Neural crest cell (in vitro differentiated cells): Measurements from ENCODE around the gene SNX27. TPM values are rescaled to one million over a fixed set of nuclear protein-coding genes. Genes with fewer than 3 reads are reported as not detected.
A peak's percentile ranks its signal among the peaks of the same experiment; 100 is the strongest.

Source experiments
- DNase-seq: peaks from one replicate; pipeline ENCODE4 v3.0.0; 2021; ENCODE audit warnings: low read depth, mixed read lengths, low spot score
- H3K27ac Mint-ChIP-seq: one replicate; pipeline ENCODE4 v1.8.0; 2021; ENCODE audit warnings: mild to moderate bottlenecking, mixed read lengths; ENCODE audit not compliant: unreplicated experiment
- H3K27me3 Mint-ChIP-seq: 2 replicates; pipeline ENCODE4 v1.8.0; 2021; ENCODE audit warnings: low read depth, mild to moderate bottlenecking, mixed read lengths
- H3K36me3 Mint-ChIP-seq: 2 replicates; pipeline ENCODE4 v1.8.0; 2021; ENCODE audit warnings: low read depth, mild to moderate bottlenecking, mixed read lengths
- H3K4me1 Mint-ChIP-seq: 2 replicates; pipeline ENCODE4 v1.8.0; 2021; ENCODE audit warnings: mixed read lengths
- H3K4me3 Mint-ChIP-seq: one replicate; pipeline ENCODE4 v1.8.0; 2021; ENCODE audit warnings: mild to moderate bottlenecking, mixed read lengths
- H3K9me3 Mint-ChIP-seq: 2 replicates; pipeline ENCODE4 v1.8.0; 2021; ENCODE audit warnings: mixed read lengths
- total RNA-seq: library from RNA; stranded (reverse); gene quantifications from 2 replicates; pipeline ENCODE4 v1.2.1, GENCODE V29; 2021
- TF ChIP-seq, protein P1 (sequence below): fragments of 200-600 bp; sonication (generic); conservative IDR thresholded peaks from 2 replicates; pipeline ENCODE4 v1.5.0; 2021; ENCODE audit warnings: antibody characterized with exemption, mild to moderate bottlenecking

SNX27 gene
- total RNA-seq, 1 donor from 2014 or later, result 48.3 TPM

- no peaks in the 10 kb centered on the region for H3K27me3 Mint-ChIP-seq
- H3K36me3 Mint-ChIP-seq, result peaks cover 6% of the 10 kb centered on the region
- peaks cover 6% of the 10 kb centered on the region for H3K4me1 Mint-ChIP-seq
- H3K4me3 Mint-ChIP-seq, result no peak overlapping the region
- no peaks in the 10 kb centered on the region for H3K9me3 Mint-ChIP-seq
- TF ChIP-seq, protein P1, sequence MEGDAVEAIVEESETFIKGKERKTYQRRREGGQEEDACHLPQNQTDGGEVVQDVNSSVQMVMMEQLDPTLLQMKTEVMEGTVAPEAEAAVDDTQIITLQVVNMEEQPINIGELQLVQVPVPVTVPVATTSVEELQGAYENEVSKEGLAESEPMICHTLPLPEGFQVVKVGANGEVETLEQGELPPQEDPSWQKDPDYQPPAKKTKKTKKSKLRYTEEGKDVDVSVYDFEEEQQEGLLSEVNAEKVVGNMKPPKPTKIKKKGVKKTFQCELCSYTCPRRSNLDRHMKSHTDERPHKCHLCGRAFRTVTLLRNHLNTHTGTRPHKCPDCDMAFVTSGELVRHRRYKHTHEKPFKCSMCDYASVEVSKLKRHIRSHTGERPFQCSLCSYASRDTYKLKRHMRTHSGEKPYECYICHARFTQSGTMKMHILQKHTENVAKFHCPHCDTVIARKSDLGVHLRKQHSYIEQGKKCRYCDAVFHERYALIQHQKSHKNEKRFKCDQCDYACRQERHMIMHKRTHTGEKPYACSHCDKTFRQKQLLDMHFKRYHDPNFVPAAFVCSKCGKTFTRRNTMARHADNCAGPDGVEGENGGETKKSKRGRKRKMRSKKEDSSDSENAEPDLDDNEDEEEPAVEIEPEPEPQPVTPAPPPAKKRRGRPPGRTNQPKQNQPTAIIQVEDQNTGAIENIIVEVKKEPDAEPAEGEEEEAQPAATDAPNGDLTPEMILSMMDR, result no peak
- H3K27ac Mint-ChIP-seq, result peak overlapping the region; percentile 6
- DNase-seq, result no peak
Measured at GRCh38 chr1:151570819-151571218, 41.0 kb upstream of the SNX27 start.

- H3K36me3 Mint-ChIP-seq, result peaks cover 2% of the 10 kb centered on the region
- no peak overlapping the region for H3K27ac Mint-ChIP-seq
- H3K4me3 Mint-ChIP-seq, result no peak overlapping the region
- no peaks in the 10 kb centered on the region for H3K4me1 Mint-ChIP-seq
- no peak for DNase-seq
- H3K9me3 Mint-ChIP-seq, result no peaks in the 10 kb centered on the region
- no peaks in the 10 kb centered on the region for H3K27me3 Mint-ChIP-seq
- TF ChIP-seq, protein P1, result no peak
Measured at GRCh38 chr1:151574575-151575529, 37.0 kb upstream of the SNX27 start.

DNA sequence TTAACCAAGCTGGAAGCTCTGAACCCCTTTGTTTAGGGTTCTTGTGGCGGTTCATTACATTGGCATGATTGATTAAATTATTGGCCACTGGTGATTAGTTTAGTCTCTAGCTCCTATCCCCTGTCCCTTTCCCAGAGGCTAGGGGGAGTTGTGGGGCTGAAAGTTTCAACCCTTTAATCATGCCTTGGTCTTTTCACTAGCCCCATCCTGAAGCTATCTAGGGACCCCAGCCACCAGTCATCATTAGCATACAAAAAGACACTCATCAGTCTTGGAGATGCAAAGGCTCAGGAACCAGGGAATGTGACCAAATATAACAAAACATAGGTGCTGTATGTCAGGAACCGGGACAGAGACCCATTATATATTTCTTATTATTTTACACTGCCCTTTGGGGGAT, 34.7 kb upstream of the SNX27 start:
- Mint-ChIP-seq H3K4me3 (no peak overlapping the region), H3K4me1 (no peaks in the 10 kb centered on the region), H3K27ac (no peak overlapping the region), H3K9me3 (no peaks in the 10 kb centered on the region), H3K27me3 (no peaks in the 10 kb centered on the region), H3K36me3 (peaks cover 2% of the 10 kb centered on the region)
- TF ChIP-seq, protein P1, result no peak
- no peak for DNase-seq

DNA sequence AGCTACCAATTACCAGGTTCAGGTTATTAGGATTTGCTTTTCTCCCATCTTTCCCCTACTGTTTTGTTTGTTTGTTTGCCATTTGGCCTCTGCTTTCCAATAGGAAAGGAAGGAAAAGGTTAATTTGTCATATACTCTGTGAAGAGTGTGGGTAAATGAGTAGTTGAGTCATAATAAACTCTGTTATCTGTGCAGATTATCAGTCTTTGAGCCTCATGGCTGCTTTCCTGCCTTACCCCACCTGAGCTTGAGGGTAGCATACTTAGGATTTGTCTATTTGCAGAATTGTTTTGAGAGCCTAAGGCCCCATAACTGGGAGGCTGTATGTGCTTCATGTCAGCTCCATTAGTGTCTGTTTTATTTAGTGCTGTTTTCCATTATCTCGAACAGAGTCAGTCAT, 32.9 kb upstream of the SNX27 start:
- H3K36me3 Mint-ChIP-seq, result peaks cover 2% of the 10 kb centered on the region
- H3K9me3 Mint-ChIP-seq, result no peaks in the 10 kb centered on the region
- H3K27me3 Mint-ChIP-seq, result no peaks in the 10 kb centered on the region
- no peak for DNase-seq
- H3K4me3 Mint-ChIP-seq, result no peak overlapping the region
- TF ChIP-seq, protein P1, result no peak
- H3K4me1 Mint-ChIP-seq, result no peaks in the 10 kb centered on the region
- no peak overlapping the region for H3K27ac Mint-ChIP-seq

DNA sequence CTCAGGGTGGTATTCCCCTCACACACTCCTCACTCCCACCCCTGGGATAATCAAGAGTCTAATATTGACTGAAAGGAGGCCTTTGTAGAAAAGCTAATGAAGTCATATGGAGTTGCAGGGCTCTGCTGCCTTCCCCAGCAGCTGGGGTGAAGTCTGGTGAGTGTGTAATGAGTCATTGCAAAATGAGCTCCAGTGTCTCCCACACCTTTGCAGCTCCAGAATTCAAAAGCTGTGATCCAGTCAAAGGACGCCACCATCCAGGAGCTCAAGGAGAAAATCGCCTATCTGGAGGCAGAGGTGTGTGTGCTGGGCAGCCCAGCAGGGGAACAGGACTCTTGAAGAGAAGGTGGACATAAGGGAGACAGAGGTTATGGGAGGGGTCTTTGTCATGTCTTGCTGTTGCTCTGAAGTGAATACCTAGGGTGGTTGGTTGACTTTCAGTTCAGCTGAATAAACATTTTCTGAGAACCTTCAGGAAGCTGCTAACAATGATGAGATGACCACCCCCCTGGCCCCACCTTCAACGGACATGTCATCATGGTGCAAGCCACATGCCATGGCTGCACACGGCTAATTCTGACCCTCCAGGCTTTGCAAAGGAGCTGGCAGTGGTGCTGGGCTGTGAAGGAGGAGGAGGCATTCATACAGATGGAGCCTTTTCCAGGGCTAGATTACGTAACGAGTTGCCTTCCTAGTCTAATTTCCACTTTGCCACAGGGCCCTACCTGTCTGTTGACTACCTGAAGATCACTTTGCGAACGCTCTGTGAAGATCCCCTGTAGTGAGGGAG, 32.2 kb upstream of the SNX27 start:
- TF ChIP-seq, protein P1, result no peak
- Mint-ChIP-seq H3K27me3 (no peaks in the 10 kb centered on the region), H3K36me3 (peaks cover 2% of the 10 kb centered on the region), H3K9me3 (no peaks in the 10 kb centered on the region), H3K4me1 (no peaks in the 10 kb centered on the region), H3K27ac (no peak overlapping the region), H3K4me3 (no peak overlapping the region)
- DNase-seq, result no peak
